ENCODE results near the gene REPIN1.

The REPIN1 gene

DNA sequence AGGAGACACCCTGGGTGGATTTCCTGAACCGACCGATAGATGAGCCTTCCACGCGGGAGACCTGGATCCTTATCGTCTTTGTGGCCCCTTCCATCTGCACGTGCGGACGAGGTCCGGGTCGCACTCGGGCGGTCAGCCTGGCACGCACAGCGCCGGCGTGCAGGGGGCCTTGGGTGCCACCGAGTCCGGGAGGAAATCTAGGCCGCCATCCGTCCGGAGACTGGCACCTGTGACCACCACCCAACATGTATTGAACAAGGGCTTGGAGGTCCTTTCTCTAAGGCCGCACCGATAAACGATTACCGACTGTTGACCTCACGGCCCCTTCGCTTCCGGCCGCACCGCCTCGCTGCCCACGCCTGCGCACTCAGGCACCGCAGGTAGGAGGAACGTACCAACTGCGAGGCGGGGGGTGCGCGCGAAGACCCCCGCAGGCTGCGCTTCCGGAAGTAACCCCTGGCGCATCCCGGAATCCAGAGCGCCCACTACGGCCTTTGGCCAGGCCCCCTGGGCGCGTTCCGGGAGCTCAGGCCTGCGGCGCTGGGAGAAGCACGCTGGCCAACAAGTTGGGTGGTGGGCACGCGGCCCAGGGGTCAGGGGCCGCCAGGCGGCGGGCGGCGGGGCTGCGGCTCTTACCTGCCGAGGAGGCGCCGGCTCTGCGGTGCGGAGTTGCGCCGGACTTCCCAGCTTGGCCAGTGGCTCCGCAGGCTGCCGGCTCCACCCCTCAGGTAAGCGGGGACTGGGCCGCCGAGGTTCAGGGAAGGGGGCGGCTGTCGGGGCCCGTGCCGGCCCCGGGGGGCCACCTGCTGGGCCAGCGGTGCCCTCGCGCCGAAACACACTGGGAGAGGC is 45.6 kb upstream of the REPIN1 start, which contains the start of the genes ACTR3C and LRRC61 (continued):
- TF ChIP-seq, protein P1, sequence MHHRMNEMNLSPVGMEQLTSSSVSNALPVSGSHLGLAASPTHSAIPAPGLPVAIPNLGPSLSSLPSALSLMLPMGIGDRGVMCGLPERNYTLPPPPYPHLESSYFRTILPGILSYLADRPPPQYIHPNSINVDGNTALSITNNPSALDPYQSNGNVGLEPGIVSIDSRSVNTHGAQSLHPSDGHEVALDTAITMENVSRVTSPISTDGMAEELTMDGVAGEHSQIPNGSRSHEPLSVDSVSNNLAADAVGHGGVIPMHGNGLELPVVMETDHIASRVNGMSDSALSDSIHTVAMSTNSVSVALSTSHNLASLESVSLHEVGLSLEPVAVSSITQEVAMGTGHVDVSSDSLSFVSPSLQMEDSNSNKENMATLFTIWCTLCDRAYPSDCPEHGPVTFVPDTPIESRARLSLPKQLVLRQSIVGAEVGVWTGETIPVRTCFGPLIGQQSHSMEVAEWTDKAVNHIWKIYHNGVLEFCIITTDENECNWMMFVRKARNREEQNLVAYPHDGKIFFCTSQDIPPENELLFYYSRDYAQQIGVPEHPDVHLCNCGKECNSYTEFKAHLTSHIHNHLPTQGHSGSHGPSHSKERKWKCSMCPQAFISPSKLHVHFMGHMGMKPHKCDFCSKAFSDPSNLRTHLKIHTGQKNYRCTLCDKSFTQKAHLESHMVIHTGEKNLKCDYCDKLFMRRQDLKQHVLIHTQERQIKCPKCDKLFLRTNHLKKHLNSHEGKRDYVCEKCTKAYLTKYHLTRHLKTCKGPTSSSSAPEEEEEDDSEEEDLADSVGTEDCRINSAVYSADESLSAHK (tag by site-specific recombination; IDR thresholded peaks at IDR 0.05) = no peak
- peak; percentile 51; the same call in 1 of the 2 replicates for TF ChIP-seq SP3 (tag by site-specific recombination; IDR thresholded peaks at IDR 0.05)
- TF ChIP-seq ZNF23 (tag by site-specific recombination; IDR thresholded peaks at IDR 0.05; ENCODE audit: borderline replicate concordance) = no peak
- peak; percentile 58 for TF ChIP-seq SP7 (tag by site-specific recombination; IDR thresholded peaks at IDR 0.05)
- TF ChIP-seq ZBTB20 (tag by site-specific recombination; IDR thresholded peaks at IDR 0.05) = peak; percentile 76
- TF ChIP-seq, protein P2, sequence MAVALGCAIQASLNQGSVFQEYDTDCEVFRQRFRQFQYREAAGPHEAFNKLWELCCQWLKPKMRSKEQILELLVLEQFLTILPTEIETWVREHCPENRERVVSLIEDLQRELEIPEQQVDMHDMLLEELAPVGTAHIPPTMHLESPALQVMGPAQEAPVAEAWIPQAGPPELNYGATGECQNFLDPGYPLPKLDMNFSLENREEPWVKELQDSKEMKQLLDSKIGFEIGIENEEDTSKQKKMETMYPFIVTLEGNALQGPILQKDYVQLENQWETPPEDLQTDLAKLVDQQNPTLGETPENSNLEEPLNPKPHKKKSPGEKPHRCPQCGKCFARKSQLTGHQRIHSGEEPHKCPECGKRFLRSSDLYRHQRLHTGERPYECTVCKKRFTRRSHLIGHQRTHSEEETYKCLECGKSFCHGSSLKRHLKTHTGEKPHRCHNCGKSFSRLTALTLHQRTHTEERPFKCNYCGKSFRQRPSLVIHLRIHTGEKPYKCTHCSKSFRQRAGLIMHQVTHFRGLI (tag by site-specific recombination; IDR thresholded peaks at IDR 0.05) = no peak; the same call in 1 of the 2 replicates
- TF ChIP-seq ZNF174 (tag by site-specific recombination; IDR thresholded peaks at IDR 0.05) = no peak
- TF ChIP-seq, protein P3, sequence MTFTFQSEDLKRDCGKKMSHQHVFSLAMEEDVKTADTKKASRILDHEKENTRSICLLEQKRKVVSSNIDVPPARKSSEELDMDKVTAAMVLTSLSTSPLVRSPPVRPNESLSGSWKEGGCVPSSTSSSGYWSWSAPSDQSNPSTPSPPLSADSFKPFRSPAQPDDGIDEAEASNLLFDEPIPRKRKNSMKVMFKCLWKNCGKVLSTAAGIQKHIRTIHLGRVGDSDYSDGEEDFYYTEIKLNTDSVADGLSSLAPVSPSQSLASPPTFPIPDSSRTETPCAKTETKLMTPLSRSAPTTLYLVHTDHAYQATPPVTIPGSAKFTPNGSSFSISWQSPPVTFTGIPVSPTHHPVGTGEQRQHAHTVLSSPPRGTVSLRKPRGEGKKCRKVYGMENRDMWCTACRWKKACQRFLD (tag by site-specific recombination; IDR thresholded peaks at IDR 0.05) = no peak
- TF ChIP-seq GLI2 (tag by site-specific recombination; IDR thresholded peaks at IDR 0.05; ENCODE audit: borderline replicate concordance, low read depth) = no peak
- TF ChIP-seq ZNF202 (tag by site-specific recombination; IDR thresholded peaks at IDR 0.05; ENCODE audit: borderline replicate concordance) = no peak
- no peak for TF ChIP-seq ZNF544 (tag by site-specific recombination; IDR thresholded peaks at IDR 0.05)
- TF ChIP-seq ZNF138 (tag by site-specific recombination; IDR thresholded peaks at IDR 0.05; ENCODE audit: borderline replicate concordance) = no peak
- no peak for TF ChIP-seq ZNF677 (tag by site-specific recombination; IDR thresholded peaks at IDR 0.05)
- TF ChIP-seq ZNF10 (tag by site-specific recombination; IDR thresholded peaks at IDR 0.05) = no peak
- TF ChIP-seq ZNF701 (tag by site-specific recombination; IDR thresholded peaks at IDR 0.05) = no peak
- TF ChIP-seq, protein P4, sequence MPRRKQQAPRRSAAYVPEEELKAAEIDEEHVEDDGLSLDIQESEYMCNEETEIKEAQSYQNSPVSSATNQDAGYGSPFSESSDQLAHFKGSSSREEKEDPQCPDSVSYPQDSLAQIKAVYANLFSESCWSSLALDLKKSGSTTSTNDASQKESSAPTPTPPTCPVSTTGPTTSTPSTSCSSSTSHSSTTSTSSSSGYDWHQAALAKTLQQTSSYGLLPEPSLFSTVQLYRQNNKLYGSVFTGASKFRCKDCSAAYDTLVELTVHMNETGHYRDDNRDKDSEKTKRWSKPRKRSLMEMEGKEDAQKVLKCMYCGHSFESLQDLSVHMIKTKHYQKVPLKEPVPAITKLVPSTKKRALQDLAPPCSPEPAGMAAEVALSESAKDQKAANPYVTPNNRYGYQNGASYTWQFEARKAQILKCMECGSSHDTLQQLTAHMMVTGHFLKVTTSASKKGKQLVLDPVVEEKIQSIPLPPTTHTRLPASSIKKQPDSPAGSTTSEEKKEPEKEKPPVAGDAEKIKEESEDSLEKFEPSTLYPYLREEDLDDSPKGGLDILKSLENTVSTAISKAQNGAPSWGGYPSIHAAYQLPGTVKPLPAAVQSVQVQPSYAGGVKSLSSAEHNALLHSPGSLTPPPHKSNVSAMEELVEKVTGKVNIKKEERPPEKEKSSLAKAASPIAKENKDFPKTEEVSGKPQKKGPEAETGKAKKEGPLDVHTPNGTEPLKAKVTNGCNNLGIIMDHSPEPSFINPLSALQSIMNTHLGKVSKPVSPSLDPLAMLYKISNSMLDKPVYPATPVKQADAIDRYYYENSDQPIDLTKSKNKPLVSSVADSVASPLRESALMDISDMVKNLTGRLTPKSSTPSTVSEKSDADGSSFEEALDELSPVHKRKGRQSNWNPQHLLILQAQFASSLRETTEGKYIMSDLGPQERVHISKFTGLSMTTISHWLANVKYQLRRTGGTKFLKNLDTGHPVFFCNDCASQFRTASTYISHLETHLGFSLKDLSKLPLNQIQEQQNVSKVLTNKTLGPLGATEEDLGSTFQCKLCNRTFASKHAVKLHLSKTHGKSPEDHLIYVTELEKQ (tag by site-specific recombination; IDR thresholded peaks at IDR 0.05; ENCODE audit: borderline replicate concordance) = no peak; the same call in 1 of the 2 replicates
- no peak for TF ChIP-seq HOXD13 (CRISPR knock-in tag; IDR thresholded peaks at IDR 0.05; ENCODE audit: borderline replicate concordance)
- TF ChIP-seq, protein P5, sequence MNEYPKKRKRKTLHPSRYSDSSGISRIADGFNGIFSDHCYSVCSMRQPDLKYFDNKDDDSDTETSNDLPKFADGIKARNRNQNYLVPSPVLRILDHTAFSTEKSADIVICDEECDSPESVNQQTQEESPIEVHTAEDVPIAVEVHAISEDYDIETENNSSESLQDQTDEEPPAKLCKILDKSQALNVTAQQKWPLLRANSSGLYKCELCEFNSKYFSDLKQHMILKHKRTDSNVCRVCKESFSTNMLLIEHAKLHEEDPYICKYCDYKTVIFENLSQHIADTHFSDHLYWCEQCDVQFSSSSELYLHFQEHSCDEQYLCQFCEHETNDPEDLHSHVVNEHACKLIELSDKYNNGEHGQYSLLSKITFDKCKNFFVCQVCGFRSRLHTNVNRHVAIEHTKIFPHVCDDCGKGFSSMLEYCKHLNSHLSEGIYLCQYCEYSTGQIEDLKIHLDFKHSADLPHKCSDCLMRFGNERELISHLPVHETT (tag by site-specific recombination; IDR thresholded peaks at IDR 0.05) = no peak
- no peak for TF ChIP-seq ZNF530 (tag by site-specific recombination; IDR thresholded peaks at IDR 0.05; ENCODE audit: low read depth)
- TF ChIP-seq, protein P6, sequence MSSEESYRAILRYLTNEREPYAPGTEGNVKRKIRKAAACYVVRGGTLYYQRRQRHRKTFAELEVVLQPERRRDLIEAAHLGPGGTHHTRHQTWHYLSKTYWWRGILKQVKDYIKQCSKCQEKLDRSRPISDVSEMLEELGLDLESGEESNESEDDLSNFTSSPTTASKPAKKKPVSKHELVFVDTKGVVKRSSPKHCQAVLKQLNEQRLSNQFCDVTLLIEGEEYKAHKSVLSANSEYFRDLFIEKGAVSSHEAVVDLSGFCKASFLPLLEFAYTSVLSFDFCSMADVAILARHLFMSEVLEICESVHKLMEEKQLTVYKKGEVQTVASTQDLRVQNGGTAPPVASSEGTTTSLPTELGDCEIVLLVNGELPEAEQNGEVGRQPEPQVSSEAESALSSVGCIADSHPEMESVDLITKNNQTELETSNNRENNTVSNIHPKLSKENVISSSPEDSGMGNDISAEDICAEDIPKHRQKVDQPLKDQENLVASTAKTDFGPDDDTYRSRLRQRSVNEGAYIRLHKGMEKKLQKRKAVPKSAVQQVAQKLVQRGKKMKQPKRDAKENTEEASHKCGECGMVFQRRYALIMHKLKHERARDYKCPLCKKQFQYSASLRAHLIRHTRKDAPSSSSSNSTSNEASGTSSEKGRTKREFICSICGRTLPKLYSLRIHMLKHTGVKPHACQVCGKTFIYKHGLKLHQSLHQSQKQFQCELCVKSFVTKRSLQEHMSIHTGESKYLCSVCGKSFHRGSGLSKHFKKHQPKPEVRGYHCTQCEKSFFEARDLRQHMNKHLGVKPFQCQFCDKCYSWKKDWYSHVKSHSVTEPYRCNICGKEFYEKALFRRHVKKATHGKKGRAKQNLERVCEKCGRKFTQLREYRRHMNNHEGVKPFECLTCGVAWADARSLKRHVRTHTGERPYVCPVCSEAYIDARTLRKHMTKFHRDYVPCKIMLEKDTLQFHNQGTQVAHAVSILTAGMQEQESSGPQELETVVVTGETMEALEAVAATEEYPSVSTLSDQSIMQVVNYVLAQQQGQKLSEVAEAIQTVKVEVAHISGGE (tag by site-specific recombination; conservative IDR thresholded peaks at IDR 0.05; ENCODE audit: low read depth) = peak; percentile 73
- TF ChIP-seq, protein P7, sequence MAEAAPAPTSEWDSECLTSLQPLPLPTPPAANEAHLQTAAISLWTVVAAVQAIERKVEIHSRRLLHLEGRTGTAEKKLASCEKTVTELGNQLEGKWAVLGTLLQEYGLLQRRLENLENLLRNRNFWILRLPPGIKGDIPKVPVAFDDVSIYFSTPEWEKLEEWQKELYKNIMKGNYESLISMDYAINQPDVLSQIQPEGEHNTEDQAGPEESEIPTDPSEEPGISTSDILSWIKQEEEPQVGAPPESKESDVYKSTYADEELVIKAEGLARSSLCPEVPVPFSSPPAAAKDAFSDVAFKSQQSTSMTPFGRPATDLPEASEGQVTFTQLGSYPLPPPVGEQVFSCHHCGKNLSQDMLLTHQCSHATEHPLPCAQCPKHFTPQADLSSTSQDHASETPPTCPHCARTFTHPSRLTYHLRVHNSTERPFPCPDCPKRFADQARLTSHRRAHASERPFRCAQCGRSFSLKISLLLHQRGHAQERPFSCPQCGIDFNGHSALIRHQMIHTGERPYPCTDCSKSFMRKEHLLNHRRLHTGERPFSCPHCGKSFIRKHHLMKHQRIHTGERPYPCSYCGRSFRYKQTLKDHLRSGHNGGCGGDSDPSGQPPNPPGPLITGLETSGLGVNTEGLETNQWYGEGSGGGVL (tag by site-specific recombination; IDR thresholded peaks at IDR 0.05) = no peak
- no peak for TF ChIP-seq ZNF354C (tag by site-specific recombination; IDR thresholded peaks at IDR 0.05; ENCODE audit: borderline replicate concordance, low read depth)
